HepG2 (cell line): ENCODE results near the gene GNG7. TPM values are rescaled to one million over a fixed set of nuclear protein-coding genes. Genes with fewer than 3 reads are reported as not detected.
A peak's percentile ranks its signal among the peaks of the same experiment; 100 is the strongest.

Experiments
- CEBPB ChIP-seq: IDR thresholded peaks from 2 replicates; pipeline ENCODE4 v1.6.1; 2011; ENCODE audit warnings: low read depth, low read length, improper control_type of control experiment, borderline replicate concordance
- CSRNP2 ChIP-seq: sonication (generic); formaldehyde crosslinking; conservative IDR thresholded peaks from 2 replicates; pipeline ENCODE4 v1.8.0; 2022; ENCODE audit warnings: low read depth, missing genetic modification reagents
- FIP1L1 ChIP-seq: fragments of 200-400 bp; formaldehyde crosslinking; IDR thresholded peaks from 2 replicates; pipeline ENCODE4 v1.6.1; 2018; ENCODE audit warnings: low read depth, mild to moderate bottlenecking, low read length, moderate library complexity, borderline replicate concordance; ENCODE audit not compliant: insufficient read depth
- HNRNPUL1 ChIP-seq: fragments of 200-400 bp; formaldehyde crosslinking; IDR thresholded peaks from 2 replicates; pipeline ENCODE4 v1.6.1; 2017; ENCODE audit warnings: low read depth, mild to moderate bottlenecking, low read length, moderate library complexity
- KLF6 ChIP-seq: IDR thresholded peaks from 2 replicates; pipeline ENCODE4 v1.8.0; 2016; ENCODE audit warnings: missing biosample characterization, missing genetic modification reagents
- POLR2AphosphoS2 ChIP-seq: IDR thresholded peaks from 2 replicates; pipeline ENCODE4 v1.6.1; 2011; ENCODE audit warnings: low read depth, low read length, improper control_type of control experiment
- RCOR2 ChIP-seq: IDR thresholded peaks from 2 replicates; pipeline ENCODE4 v1.6.1; 2016; ENCODE audit warnings: missing biosample characterization, missing genetic modification reagents
- RNF219 ChIP-seq: sonication (generic); formaldehyde crosslinking; IDR thresholded peaks from 2 replicates; pipeline ENCODE4 v1.5.0; 2020; ENCODE audit warnings: mild to moderate bottlenecking, missing genetic modification reagents
- SIX1 ChIP-seq: sonication (generic); formaldehyde crosslinking; IDR thresholded peaks from 2 replicates; pipeline ENCODE4 v1.4.0; 2020; ENCODE audit warnings: missing genetic modification reagents, borderline replicate concordance
- SP2 ChIP-seq: sonication (generic); formaldehyde crosslinking; IDR thresholded peaks from 2 replicates; pipeline ENCODE4 v1.5.1; 2020; ENCODE audit warnings: mild to moderate bottlenecking, missing genetic modification reagents
- ZBTB34 ChIP-seq: sonication (generic); formaldehyde crosslinking; IDR thresholded peaks from 2 replicates; pipeline ENCODE4 v1.8.0; 2022; ENCODE audit warnings: mild to moderate bottlenecking, missing genetic modification reagents
- ZNF10 ChIP-seq: sonication (generic); formaldehyde crosslinking; IDR thresholded peaks from 2 replicates; pipeline ENCODE4 v1.4.0; 2020; ENCODE audit warnings: mild to moderate bottlenecking, low read depth, missing genetic modification reagents, borderline replicate concordance
- ZNF143 ChIP-seq: sonication (generic); formaldehyde crosslinking; IDR thresholded peaks from 2 replicates; pipeline ENCODE4 v1.4.0; 2020; ENCODE audit warnings: missing genetic modification reagents
- ZNF510 ChIP-seq: sonication (generic); formaldehyde crosslinking; IDR thresholded peaks from 2 replicates; pipeline ENCODE4 v1.4.0; 2020; ENCODE audit warnings: low read depth, mild to moderate bottlenecking, missing genetic modification reagents
- ZNF550 ChIP-seq: sonication (generic); formaldehyde crosslinking; IDR thresholded peaks from 2 replicates; pipeline ENCODE4 v1.4.0; 2020; ENCODE audit warnings: mild to moderate bottlenecking, missing genetic modification reagents, borderline replicate concordance
- ZNF558 ChIP-seq: sonication (generic); formaldehyde crosslinking; IDR thresholded peaks from 2 replicates; pipeline ENCODE4 v1.9.0; 2022; ENCODE audit warnings: mild to moderate bottlenecking, missing genetic modification reagents, borderline replicate concordance
- ZNF614 ChIP-seq: IDR thresholded peaks from 2 replicates; pipeline ENCODE4 v1.6.1; 2018; ENCODE audit warnings: missing biosample characterization, missing genetic modification reagents, inconsistent platforms, borderline replicate concordance
- ZNF670 ChIP-seq: sonication (generic); formaldehyde crosslinking; IDR thresholded peaks from 2 replicates; pipeline ENCODE4 v1.8.0; 2022; ENCODE audit warnings: mild to moderate bottlenecking, missing genetic modification reagents, borderline replicate concordance
- ZNF720 ChIP-seq: sonication (generic); formaldehyde crosslinking; IDR thresholded peaks from 2 replicates; pipeline ENCODE4 v1.4.0; 2020; ENCODE audit warnings: missing genetic modification reagents
- polyA plus RNA-seq, 8 experiments: library from polyadenylated mRNA; depleted of rRNA in 3 of 8; stranded (reverse) in 7 of 8; unstranded in 1 of 8; fragments of >200 nt; fragmentation: Illumina TruSeq in 4 of 8; extraction: Trizol in 4 of 8; gene quantifications; 2 replicates each; pipeline versions ENCODE4 v1.2.1 to v1.2.3, GENCODE V29; 2011 to 2016; ENCODE audit warnings: low read depth in 4 of 8, missing spikeins in 1 of 8, mixed read lengths in 1 of 8; ENCODE audit not compliant: insufficient read depth in 1 of 8
- total RNA-seq, 5 experiments: library from RNA; depleted of rRNA; stranded (reverse); fragments of >200 nt; fragmentation: Illumina TruSeq; extraction: Trizol; gene quantifications; 2 replicates each; pipeline ENCODE4 v1.2.3, GENCODE V29; 2016; ENCODE audit warnings: low read depth in 1 of 5
- TF ChIP-seq, protein P1 (sequence below): IDR thresholded peaks from 2 replicates; pipeline ENCODE4 v1.6.1; 2016

The GNG7 gene
- total and polyA plus RNA-seq, 2 of the 13 experiments (the other 11 are each of a cell fraction or from before 2014, with no cell fraction given), result 1.4 to 3.3 TPM

DNA sequence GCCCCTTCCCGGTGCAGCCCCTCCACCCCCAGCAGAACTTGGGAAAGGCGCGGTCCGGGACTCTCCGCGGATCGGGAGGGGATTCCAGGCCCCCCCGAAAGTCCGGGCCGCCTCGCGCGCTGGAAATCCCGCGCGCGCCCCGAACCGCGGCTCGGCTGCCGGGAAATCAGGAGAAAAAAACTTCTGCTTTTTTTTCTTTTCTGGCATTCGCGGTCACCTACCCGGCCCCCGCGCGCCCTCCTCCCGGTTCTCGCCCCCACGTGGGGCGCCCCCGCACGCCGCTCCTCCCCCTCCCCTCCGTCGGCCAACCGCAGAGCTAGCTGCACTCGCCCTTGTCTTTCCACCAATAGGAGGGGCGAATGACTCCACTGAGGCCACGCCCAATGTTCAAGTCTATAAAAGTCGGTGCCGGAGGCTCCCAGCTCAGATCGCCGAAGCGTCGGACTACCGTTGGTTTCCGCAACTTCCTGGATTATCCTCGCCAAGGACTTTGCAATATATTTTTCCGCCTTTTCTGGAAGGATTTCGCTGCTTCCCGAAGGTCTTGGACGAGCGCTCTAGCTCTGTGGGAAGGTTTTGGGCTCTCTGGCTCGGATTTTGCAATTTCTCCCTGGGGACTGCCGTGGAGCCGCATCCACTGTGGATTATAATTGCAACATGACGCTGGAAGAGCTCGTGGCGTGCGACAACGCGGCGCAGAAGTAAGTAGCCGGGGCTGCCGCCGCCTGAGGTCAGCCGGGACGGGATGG, 226.6 kb downstream of the GNG7 start, which contains the start of gene GADD45B (continued):
- peak; percentile 54; the same call in 1 of the 2 replicates for TF ChIP-seq ZNF510 (CRISPR knock-in tag)
- TF ChIP-seq ZBTB34, result peak; percentile 50; the same call in 1 of the 2 replicates
- TF ChIP-seq SIX1, result peak; percentile 43; the same call in 1 of the 2 replicates
- no peak for TF ChIP-seq RNF219 (CRISPR knock-in tag)
- TF ChIP-seq KLF6 (CRISPR knock-in tag), result peak; percentile 96
- TF ChIP-seq ZNF720 (CRISPR knock-in tag), result no peak
- no peak for TF ChIP-seq FIP1L1
- TF ChIP-seq ZNF143 (CRISPR knock-in tag), result no peak
- TF ChIP-seq CSRNP2 (CRISPR knock-in tag), result no peak
- TF ChIP-seq CEBPB, result no peak
- peak; percentile 99 for TF ChIP-seq POLR2AphosphoS2
- TF ChIP-seq ZNF670 (CRISPR knock-in tag), result no peak
- no peak; the same call in 1 of the 2 replicates for TF ChIP-seq ZNF614 (CRISPR knock-in tag)
- TF ChIP-seq, protein P1, sequence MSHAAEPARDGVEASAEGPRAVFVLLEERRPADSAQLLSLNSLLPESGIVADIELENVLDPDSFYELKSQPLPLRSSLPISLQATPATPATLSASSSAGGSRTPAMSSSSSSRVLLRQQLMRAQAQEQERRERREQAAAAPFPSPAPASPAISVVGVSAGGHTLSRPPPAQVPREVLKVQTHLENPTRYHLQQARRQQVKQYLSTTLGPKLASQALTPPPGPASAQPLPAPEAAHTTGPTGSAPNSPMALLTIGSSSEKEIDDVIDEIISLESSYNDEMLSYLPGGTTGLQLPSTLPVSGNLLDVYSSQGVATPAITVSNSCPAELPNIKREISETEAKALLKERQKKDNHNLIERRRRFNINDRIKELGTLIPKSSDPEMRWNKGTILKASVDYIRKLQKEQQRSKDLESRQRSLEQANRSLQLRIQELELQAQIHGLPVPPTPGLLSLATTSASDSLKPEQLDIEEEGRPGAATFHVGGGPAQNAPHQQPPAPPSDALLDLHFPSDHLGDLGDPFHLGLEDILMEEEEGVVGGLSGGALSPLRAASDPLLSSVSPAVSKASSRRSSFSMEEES (CRISPR knock-in tag), result peak; percentile 66; the same call in 1 of the 2 replicates
- TF ChIP-seq HNRNPUL1, result no peak
- peak; percentile 62 for TF ChIP-seq SP2 (CRISPR knock-in tag)
- TF ChIP-seq RCOR2 (CRISPR knock-in tag), result no peak
- no peak for TF ChIP-seq ZNF10 (CRISPR knock-in tag)
- TF ChIP-seq ZNF550 (CRISPR knock-in tag), result no peak
- 0 out of 2 replicates have a peak, but pooled peaks have one; percentile 30 for TF ChIP-seq ZNF558
